H1 (cell line): ENCODE data around the gene FNDC10. TPM values are rescaled to one million over a fixed set of nuclear protein-coding genes. Genes with fewer than 3 reads are reported as not detected.

Source experiments
- CBX5 ChIP-seq: fragments of 300-800, 300-1000 bp; sonication (generic); IDR thresholded peaks from 2 replicates; pipeline ENCODE4 v1.7.1; 2016; ENCODE audit warnings: antibody characterized with exemption, low read length, low read depth
- CHD7 ChIP-seq: fragments of 300-600 bp; sonication (generic); IDR thresholded peaks from 2 replicates; pipeline ENCODE4 v1.7.1; 2012; ENCODE audit warnings: low read length, moderate library complexity, mild to moderate bottlenecking, inconsistent platforms; ENCODE audit not compliant: insufficient replicate concordance
- FOSL1 ChIP-seq: IDR thresholded peaks from 2 replicates; pipeline ENCODE4 v1.6.1; 2011; ENCODE audit warnings: mild to moderate bottlenecking, low read depth, low read length, moderate library complexity; ENCODE audit not compliant: insufficient read depth
- KDM1A ChIP-seq: fragments of 200-600, 300-600 bp; sonication (generic); IDR thresholded peaks from 2 replicates; pipeline ENCODE4 v1.7.1; 2016; ENCODE audit warnings: mild to moderate bottlenecking, low read length, borderline replicate concordance
- MAX ChIP-seq: IDR thresholded peaks from 2 replicates; pipeline ENCODE4 v1.6.1; 2012; ENCODE audit warnings: inconsistent platforms
- NRF1 ChIP-seq: IDR thresholded peaks from 2 replicates; pipeline ENCODE4 v1.6.1; 2011; ENCODE audit warnings: mild to moderate bottlenecking, low read depth, low read length, improper control_type of control experiment
- POLR2AphosphoS5 ChIP-seq: IDR thresholded peaks from 2 replicates; pipeline ENCODE4 v1.6.1; 2011; ENCODE audit warnings: low read depth, low read length
- RAD21 ChIP-seq, 2 experiments: IDR thresholded peaks in 1 of 2; conservative IDR thresholded peaks in 1 of 2; 2 replicates each; pipeline ENCODE4 v1.6.1; 2011; ENCODE audit warnings: low read depth in 2 of 2, low read length in 2 of 2, improper control_type of control experiment in 1 of 2, inconsistent platforms in 1 of 2, mild to moderate bottlenecking in 1 of 2, moderate library complexity in 1 of 2
- RBBP5 ChIP-seq: IDR thresholded peaks from 2 replicates; pipeline ENCODE4 v1.7.1; 2012; ENCODE audit warnings: low read depth, mild to moderate bottlenecking, inconsistent platforms, low read length, moderate library complexity, borderline replicate concordance
- RFX5 ChIP-seq: IDR thresholded peaks from 2 replicates; pipeline ENCODE4 v1.6.1; 2011; ENCODE audit warnings: low read depth, low read length, improper control_type of control experiment, borderline replicate concordance
- SAP30 ChIP-seq: fragments of 300-600 bp; sonication (generic); IDR thresholded peaks from 2 replicates; pipeline ENCODE4 v1.7.1; 2012; ENCODE audit warnings: low read length, moderate library complexity, mild to moderate bottlenecking, inconsistent platforms; ENCODE audit not compliant: insufficient read depth, insufficient replicate concordance
- SIRT6 ChIP-seq: IDR thresholded peaks from one replicate; pipeline ENCODE4 v1.7.1; 2012; ENCODE audit warnings: low read length, inconsistent platforms
- polyA plus RNA-seq, 7 experiments: library from polyadenylated mRNA; depleted of rRNA in 3 of 7; stranded (reverse) in 5 of 7; unstranded in 2 of 7; fragments of >200 nt in 5 of 7; fragments of 200-250 nt in 2 of 7; gene quantifications; 1 replicate in 5 of 7; 2 replicates in 1 of 7; 4 replicates in 1 of 7; pipeline versions ENCODE4 v1.2.1 to v1.2.3, GENCODE V29; 2011 to 2013; ENCODE audit warnings: missing spikeins in 2 of 7, mixed read lengths in 2 of 7
- total RNA-seq: library from RNA; stranded (reverse); fragmentation: NEBNext Ultra II Directional; extraction: Animal tissue kit (Norgen Biotek cat#: 25700); gene quantifications from 2 replicates; pipeline ENCODE4 v1.2.1, GENCODE V29; 2021

Gene FNDC10
- total and polyA plus RNA-seq, 2 of the 8 experiments (the other 6 are each of a cell fraction or from before 2014, with no cell fraction given) = 19.0 to 21.8 TPM

GRCh38 chr1:1612104-1612400 is 12.1 kb upstream of the FNDC10 start (continued):
- TF ChIP-seq CHD7 (no peak), KDM1A (no peak), RFX5 (no peak), RAD21 (IDR thresholded peaks at IDR 0.05 in 1 of 2, conservative IDR thresholded peaks at IDR 0.05 in 1 of 2; ENCODE audit: low read depth in 2 of 2, low read length in 2 of 2) (no peak), MAX (no peak), FOSL1 (no peak), SAP30 (no peak), RBBP5 (no peak), CBX5 (no peak), SIRT6 (no peak), NRF1 (no peak), POLR2AphosphoS5 (no peak)
